Nephron progenitor cell (in vitro differentiated cells): ENCODE results near the gene CNTN5.
A peak's percentile ranks its signal among the peaks of the same experiment; 100 is the strongest.

Experiments used
- DNase-seq: peaks from one replicate; pipeline ENCODE4 v3.0.0; 2021
- H3K27ac Mint-ChIP-seq: 2 replicates; pipeline ENCODE4 v1.8.0; 2021; ENCODE audit warnings: mild to moderate bottlenecking, moderate library complexity, mixed read lengths
- H3K27me3 Mint-ChIP-seq: 2 replicates; pipeline ENCODE4 v1.8.0; 2021; ENCODE audit warnings: mild to moderate bottlenecking, low read depth, mixed read lengths; ENCODE audit not compliant: poor library complexity
- H3K36me3 Mint-ChIP-seq: 2 replicates; pipeline ENCODE4 v1.8.0; 2021; ENCODE audit warnings: low read depth, mixed read lengths
- H3K4me1 Mint-ChIP-seq: 2 replicates; pipeline ENCODE4 v1.8.0; 2021; ENCODE audit warnings: mixed read lengths
- H3K4me3 Mint-ChIP-seq: 2 replicates; pipeline ENCODE4 v1.8.0; 2021; ENCODE audit warnings: mild to moderate bottlenecking, moderate library complexity, mixed read lengths
- H3K9me3 Mint-ChIP-seq: 2 replicates; pipeline ENCODE4 v1.8.0; 2021; ENCODE audit warnings: mild to moderate bottlenecking, moderate library complexity, mixed read lengths
- CTCF ChIP-seq: fragments of 200-600 bp; sonication (generic); IDR thresholded peaks from 2 replicates; pipeline ENCODE4 v1.5.0; 2021; ENCODE audit warnings: antibody characterized with exemption

CNTN5 gene

GRCh38 chr11:100319691-100320090, 1298.9 kb downstream of the CNTN5 start:
- TF ChIP-seq CTCF: no peak

GRCh38 chr11:100328626-100329340, 1308.0 kb downstream of the CNTN5 start:
- H3K27me3 Mint-ChIP-seq: peaks cover 2% of the 10 kb centered on the region
- no peak for DNase-seq
- H3K4me1 Mint-ChIP-seq: no peaks in the 10 kb centered on the region
- H3K9me3 Mint-ChIP-seq: peaks cover 3% of the 10 kb centered on the region
- no peaks in the 10 kb centered on the region for H3K36me3 Mint-ChIP-seq
- TF ChIP-seq CTCF: no peak
- H3K27ac Mint-ChIP-seq: no peak overlapping the region
- no peak overlapping the region for H3K4me3 Mint-ChIP-seq

More at GRCh38 chr11:100319691-100320090, 1298.9 kb downstream of the CNTN5 start:
- no peaks in the 10 kb centered on the region for H3K27me3 Mint-ChIP-seq
- no peaks in the 10 kb centered on the region for H3K36me3 Mint-ChIP-seq
- H3K9me3 Mint-ChIP-seq: peaks cover 4% of the 10 kb centered on the region
- no peak overlapping the region for H3K4me3 Mint-ChIP-seq
- no peak for DNase-seq
- H3K27ac Mint-ChIP-seq: no peak overlapping the region
- H3K4me1 Mint-ChIP-seq: peaks cover 7% of the 10 kb centered on the region

- no peak for TF ChIP-seq CTCF
- H3K4me3 Mint-ChIP-seq: no peak overlapping the region
- no peak overlapping the region for H3K27ac Mint-ChIP-seq
- H3K27me3 Mint-ChIP-seq: peaks cover 2% of the 10 kb centered on the region
- H3K4me1 Mint-ChIP-seq: no peaks in the 10 kb centered on the region
- peaks cover 9% of the 10 kb centered on the region for H3K9me3 Mint-ChIP-seq
- no peaks in the 10 kb centered on the region for H3K36me3 Mint-ChIP-seq
- DNase-seq: no peak
Measured at GRCh38 chr11:100329352-100329751, 1308.6 kb downstream of the CNTN5 start.

- no peak overlapping the region for H3K4me3 Mint-ChIP-seq
- peaks cover 2% of the 10 kb centered on the region for H3K27me3 Mint-ChIP-seq
- H3K36me3 Mint-ChIP-seq: no peaks in the 10 kb centered on the region
- no peak for DNase-seq
- H3K27ac Mint-ChIP-seq: peak overlapping the region; percentile 26
- H3K4me1 Mint-ChIP-seq: no peaks in the 10 kb centered on the region
- TF ChIP-seq CTCF: no peak
- H3K9me3 Mint-ChIP-seq: peaks cover 15% of the 10 kb centered on the region
Measured at GRCh38 chr11:100336873-100337272, 1316.1 kb downstream of the CNTN5 start.

GRCh38 chr11:100338144-100338840, 1317.5 kb downstream of the CNTN5 start:
- Mint-ChIP-seq H3K4me1 (no peaks in the 10 kb centered on the region), H3K4me3 (no peak overlapping the region), H3K9me3 (peaks cover 15% of the 10 kb centered on the region), H3K27ac (no peak overlapping the region), H3K36me3 (no peaks in the 10 kb centered on the region), H3K27me3 (no peaks in the 10 kb centered on the region)
- DNase-seq: no peak
- no peak for TF ChIP-seq CTCF
